ENCODE results near the gene SLC5A3. TPM values are rescaled to one million over a fixed set of nuclear protein-coding genes. Genes with fewer than 3 reads are reported as not detected.

Gene SLC5A3
- total and polyA plus RNA-seq, 8 donors: 0.46 to 38.9 (median 13.5) TPM

GRCh38 chr21:34046917-34047316 lies 26.5 kb upstream of the SLC5A3 start:
- DNase-seq: no peak
- H3K36me3 ChIP-seq: no peaks in the 10 kb centered on the region
- H3K27ac ChIP-seq: no peak overlapping the region
- intact Hi-C loops (cut with DNase I; ENCODE audit: low total_unique reads): no loop called here
- no peak overlapping the region for H3K4me3 ChIP-seq
- WGBS, 5 donors: 72 to 86% (median 82%) methylated on average over 6 of the region's 6 CpGs
- H3K4me1 ChIP-seq: no peaks in the 10 kb centered on the region
- TF ChIP-seq, protein P1, sequence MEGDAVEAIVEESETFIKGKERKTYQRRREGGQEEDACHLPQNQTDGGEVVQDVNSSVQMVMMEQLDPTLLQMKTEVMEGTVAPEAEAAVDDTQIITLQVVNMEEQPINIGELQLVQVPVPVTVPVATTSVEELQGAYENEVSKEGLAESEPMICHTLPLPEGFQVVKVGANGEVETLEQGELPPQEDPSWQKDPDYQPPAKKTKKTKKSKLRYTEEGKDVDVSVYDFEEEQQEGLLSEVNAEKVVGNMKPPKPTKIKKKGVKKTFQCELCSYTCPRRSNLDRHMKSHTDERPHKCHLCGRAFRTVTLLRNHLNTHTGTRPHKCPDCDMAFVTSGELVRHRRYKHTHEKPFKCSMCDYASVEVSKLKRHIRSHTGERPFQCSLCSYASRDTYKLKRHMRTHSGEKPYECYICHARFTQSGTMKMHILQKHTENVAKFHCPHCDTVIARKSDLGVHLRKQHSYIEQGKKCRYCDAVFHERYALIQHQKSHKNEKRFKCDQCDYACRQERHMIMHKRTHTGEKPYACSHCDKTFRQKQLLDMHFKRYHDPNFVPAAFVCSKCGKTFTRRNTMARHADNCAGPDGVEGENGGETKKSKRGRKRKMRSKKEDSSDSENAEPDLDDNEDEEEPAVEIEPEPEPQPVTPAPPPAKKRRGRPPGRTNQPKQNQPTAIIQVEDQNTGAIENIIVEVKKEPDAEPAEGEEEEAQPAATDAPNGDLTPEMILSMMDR (IDR thresholded peaks at IDR 0.05): no peak
- TF ChIP-seq EP300 (IDR thresholded peaks at IDR 0.05) (no peak), POLR2AphosphoS5 (IDR thresholded peaks at IDR 0.05) (no peak), POLR2A (IDR thresholded peaks at IDR 0.05) (no peak)
- H3K9me3 ChIP-seq: no peaks in the 10 kb centered on the region
- H3K27me3 ChIP-seq: no peaks in the 10 kb centered on the region

- TF ChIP-seq EP300 (IDR thresholded peaks at IDR 0.05) (no peak), POLR2A (IDR thresholded peaks at IDR 0.05) (no peak), POLR2AphosphoS5 (IDR thresholded peaks at IDR 0.05) (no peak)
- TF ChIP-seq, protein P1 (IDR thresholded peaks at IDR 0.05): no peak
- intact Hi-C loops (cut with DNase I; ENCODE audit: low total_unique reads): no loop called here
- no peak overlapping the region for H3K27ac ChIP-seq
- no peaks in the 10 kb centered on the region for H3K36me3 ChIP-seq
- no peak overlapping the region for H3K4me3 ChIP-seq
- no peaks in the 10 kb centered on the region for H3K4me1 ChIP-seq
- H3K9me3 ChIP-seq: no peaks in the 10 kb centered on the region
- H3K27me3 ChIP-seq: no peaks in the 10 kb centered on the region
- no peak for DNase-seq
Measured at GRCh38 chr21:34047835-34048234, 25.5 kb upstream of the SLC5A3 start.

GRCh38 chr21:34052171-34052570 lies 21.2 kb upstream of the SLC5A3 start:
- Histone ChIP-seq H3K4me3 (no peak overlapping the region), H3K36me3 (no peaks in the 10 kb centered on the region), H3K27me3 (no peaks in the 10 kb centered on the region), H3K27ac (no peak overlapping the region), H3K4me1 (no peaks in the 10 kb centered on the region), H3K9me3 (no peaks in the 10 kb centered on the region)
- DNase-seq: no peak
- intact Hi-C loops (cut with DNase I; ENCODE audit: low total_unique reads): no loop called here
- TF ChIP-seq, protein P1 (IDR thresholded peaks at IDR 0.05): no peak
- TF ChIP-seq POLR2AphosphoS5 (IDR thresholded peaks at IDR 0.05): no peak
- no peak for TF ChIP-seq POLR2A (IDR thresholded peaks at IDR 0.05)
- TF ChIP-seq EP300 (IDR thresholded peaks at IDR 0.05): no peak
- WGBS, 5 donors: 85 to 92% (median 89%) methylated on average over 5 of the region's 5 CpGs

DNA sequence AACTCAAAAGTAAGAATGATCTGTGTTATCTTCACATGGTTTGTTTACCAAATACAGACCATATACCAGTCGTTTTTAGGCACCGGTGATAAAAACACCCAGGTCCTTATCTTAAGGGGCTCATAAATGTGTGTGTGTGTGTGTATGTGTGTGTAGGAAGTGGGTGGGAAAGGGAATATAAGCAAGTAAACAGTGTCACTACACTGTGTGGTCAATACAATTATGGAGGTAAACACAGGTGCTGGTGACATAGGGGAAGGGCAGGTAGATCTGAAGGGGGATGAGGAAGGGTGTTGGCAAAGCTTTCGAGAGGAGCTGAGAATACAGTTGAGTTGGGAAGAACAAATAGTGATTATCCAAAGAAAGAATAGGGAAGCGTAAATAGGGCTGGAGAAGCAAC lies 19.1 kb upstream of the SLC5A3 start:
- Histone ChIP-seq H3K9me3 (no peaks in the 10 kb centered on the region), H3K27ac (no peak overlapping the region), H3K4me3 (no peak overlapping the region), H3K4me1 (no peaks in the 10 kb centered on the region), H3K27me3 (no peaks in the 10 kb centered on the region), H3K36me3 (no peaks in the 10 kb centered on the region)
- TF ChIP-seq POLR2A (IDR thresholded peaks at IDR 0.05): no peak
- no peak for TF ChIP-seq POLR2AphosphoS5 (IDR thresholded peaks at IDR 0.05)
- TF ChIP-seq, protein P1 (IDR thresholded peaks at IDR 0.05): no peak
- TF ChIP-seq EP300 (IDR thresholded peaks at IDR 0.05): no peak
- WGBS, 5 donors: 41 to 58% (median 54%) methylated on average over 4 of the region's 4 CpGs
- intact Hi-C loops (cut with DNase I; ENCODE audit: low total_unique reads): no loop called here
- no peak for DNase-seq
